NCI-H2081 treated with DMSO at 0.1 percent for 48 hours (cell line): ENCODE measurements around the gene TMX4.
"Not testable (repeated sequence)": the region's sequence is repeated elsewhere in the genome, so short reads cannot be mapped to it uniquely, and the experiment has no call there.

Experiments
- DNase-seq: peaks from one replicate; lab custom pipeline; 2025; lab: John Stamatoyannopoulos, UW

Gene TMX4

GRCh38 chr20:8019246-8019997 lies at the start of gene TMX4:
Gene TMX4, minus strand, starts transcription at chr20:8019761. Its CDS starts 148 bp downstream, at chr20:8019613.
- DNase-seq: peak; percentile 85

GRCh38 chr20:8067082-8067481 lies 47.5 kb upstream of the TMX4 start:
- DNase-seq: no peak

GRCh38 chr20:8066662-8067061 lies 47.1 kb upstream of the TMX4 start:
- no peak for DNase-seq

- no peak for DNase-seq
These were observed 46.1 kb upstream of the TMX4 start for GRCh38 chr20:8065691-8066090.

GRCh38 chr20:8062756-8063155 lies 43.2 kb upstream of the TMX4 start:
- no peak for DNase-seq

GRCh38 chr20:8061861-8062518 lies 42.4 kb upstream of the TMX4 start:
- DNase-seq: no peak

GRCh38 chr20:8060977-8061376 lies 41.4 kb upstream of the TMX4 start:
- DNase-seq: no peak

- no peak for DNase-seq
These were observed 38.3 kb upstream of the TMX4 start for GRCh38 chr20:8057871-8058270.

GRCh38 chr20:8055096-8055495 lies 35.5 kb upstream of the TMX4 start:
- no peak for DNase-seq

GRCh38 chr20:8050157-8050837 lies 30.7 kb upstream of the TMX4 start:
- DNase-seq: no peak

GRCh38 chr20:8049310-8049709 lies 29.7 kb upstream of the TMX4 start:
- no peak for DNase-seq

- no peak for DNase-seq
These were observed 26.4 kb upstream of the TMX4 start for GRCh38 chr20:8045946-8046345.

GRCh38 chr20:8043687-8044282 lies 24.2 kb upstream of the TMX4 start:
- peak; percentile 55 for DNase-seq

GRCh38 chr20:8039042-8039441 lies 19.5 kb upstream of the TMX4 start:
- no peak for DNase-seq

GRCh38 chr20:8036771-8037170 lies 17.2 kb upstream of the TMX4 start:
- no peak for DNase-seq

GRCh38 chr20:8033151-8033841 lies 13.7 kb upstream of the TMX4 start:
- DNase-seq: no peak

GRCh38 chr20:8032499-8032898 lies 12.9 kb upstream of the TMX4 start:
- DNase-seq: no peak

- not testable (repeated sequence) for DNase-seq
These were observed 12.0 kb upstream of the TMX4 start for GRCh38 chr20:8031539-8031938.

GRCh38 chr20:8021541-8022269 lies 2.1 kb upstream of the TMX4 start:
- no peak for DNase-seq

GRCh38 chr20:8020314-8021079 lies 936 bp upstream of the TMX4 start:
- no peak for DNase-seq

- DNase-seq: no peak
These were observed 362 bp upstream of the TMX4 start for GRCh38 chr20:8019998-8020247.
